SJSA1 (cell line): ENCODE results near the gene CACNA2D3. TPM values are rescaled to one million over a fixed set of nuclear protein-coding genes. Genes with fewer than 3 reads are reported as not detected.

Experiments used
- DNase-seq, 2 experiments: peaks; one replicate each; pipeline ENCODE4 v3.0.0-alpha.2; 2015 to 2020; ENCODE audit warnings: low spot score in 2 of 2, low read depth in 1 of 2
- H3K27ac ChIP-seq: fragments of 250-450 bp; sonication (Bioruptor Pico); 2 replicates; pipeline ENCODE4 v1.5.1; 2020; ENCODE audit warnings: mild to moderate bottlenecking, moderate library complexity
- H3K27me3 ChIP-seq: fragments of 250-450 bp; sonication (Bioruptor Pico); replicated peaks from 2 replicates; pipeline ENCODE4 v1.5.1; 2020; ENCODE audit warnings: mild to moderate bottlenecking, moderate library complexity
- H3K36me3 ChIP-seq: fragments of 250-450 bp; sonication (Bioruptor Pico); 2 replicates; pipeline ENCODE4 v1.5.1; 2020; ENCODE audit warnings: mild to moderate bottlenecking
- H3K4me1 ChIP-seq: fragments of 250-450 bp; sonication (Bioruptor Pico); replicated peaks from 2 replicates; pipeline ENCODE4 v1.6.1; 2021; ENCODE audit warnings: mild to moderate bottlenecking
- H3K4me3 ChIP-seq: fragments of 250-450 bp; sonication (Bioruptor Pico); 2 replicates; pipeline ENCODE4 v1.5.1; 2020; ENCODE audit warnings: mild to moderate bottlenecking
- H3K9me3 ChIP-seq: fragments of 250-450 bp; sonication (Bioruptor Pico); replicated peaks from 2 replicates; pipeline ENCODE4 v1.5.1; 2020; ENCODE audit warnings: mild to moderate bottlenecking
- total RNA-seq: library from RNA; depleted of rRNA; stranded (reverse); fragments of >200 nt; shearing (Covaris generic); gene quantifications from 2 replicates; pipeline ENCODE4 v1.2.3, GENCODE V29; 2014

Gene CACNA2D3
- total RNA-seq, 1 experiment from 2014 or later = not detected

DNA sequence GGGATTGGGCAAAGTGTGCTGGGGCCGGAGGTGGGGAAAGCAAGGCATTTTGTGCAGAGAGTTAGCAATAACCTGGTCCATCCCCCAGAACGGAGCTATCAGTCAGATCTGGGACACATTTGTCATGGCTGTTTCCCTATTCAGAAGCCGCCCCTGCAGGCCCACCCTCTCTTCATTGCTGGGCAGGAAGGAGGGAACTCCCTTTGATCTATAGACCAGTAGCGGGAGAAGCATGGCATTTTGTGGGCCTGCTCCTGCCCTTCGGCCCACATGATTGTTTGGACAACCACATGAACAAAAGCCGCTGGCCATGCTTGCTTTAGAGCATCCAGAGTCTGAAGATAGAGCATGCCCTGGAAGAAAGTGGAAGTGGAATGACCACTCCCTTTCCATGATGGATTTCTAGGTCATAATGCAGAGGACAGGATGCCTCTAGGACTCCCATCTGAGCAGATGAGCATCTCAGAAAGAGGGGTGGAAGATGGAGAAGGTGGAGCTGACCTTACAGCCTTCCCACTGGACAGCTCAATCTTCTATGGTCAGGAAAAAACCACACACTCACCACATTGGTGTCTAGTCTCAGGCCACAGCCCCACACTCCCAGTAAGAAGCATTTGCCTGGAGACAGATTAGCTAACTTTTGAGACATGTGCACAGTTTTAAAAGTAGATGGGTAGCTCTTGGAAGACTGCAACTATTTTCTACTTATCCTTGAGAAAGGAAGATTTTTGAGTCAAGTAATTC is 817.4 kb downstream of the CACNA2D3 start:
- Histone ChIP-seq H3K36me3 (no peaks in the 10 kb centered on the region), H3K4me3 (no peak overlapping the region), H3K27ac (no peak overlapping the region), H3K27me3 (no peaks in the 10 kb centered on the region), H3K4me1 (no peaks in the 10 kb centered on the region), H3K9me3 (no peaks in the 10 kb centered on the region)
- DNase-seq = no peak

DNA sequence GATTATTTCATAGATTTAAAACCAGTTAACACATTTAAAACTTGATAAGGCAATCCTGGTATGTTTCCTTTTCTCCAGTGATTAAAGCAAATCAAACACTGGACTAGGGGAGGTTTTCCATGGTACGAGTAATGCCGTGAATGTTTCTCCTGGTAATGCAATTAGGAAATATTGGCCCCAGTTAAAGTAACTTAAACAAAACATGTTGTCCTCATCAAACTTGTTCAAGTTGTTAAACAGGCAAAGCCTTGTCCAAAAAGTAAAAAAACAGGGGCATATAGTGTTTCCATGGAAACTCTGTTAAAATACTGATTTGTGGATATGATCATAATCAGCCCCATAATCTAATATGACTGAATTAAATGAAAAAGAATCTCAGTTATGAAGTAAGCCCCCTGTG is 818.6 kb downstream of the CACNA2D3 start:
- Histone ChIP-seq H3K36me3 (no peaks in the 10 kb centered on the region), H3K27me3 (no peaks in the 10 kb centered on the region), H3K4me1 (no peaks in the 10 kb centered on the region), H3K4me3 (no peak overlapping the region), H3K27ac (no peak overlapping the region), H3K9me3 (no peaks in the 10 kb centered on the region)
- no peak for DNase-seq

- H3K27me3 ChIP-seq = no peaks in the 10 kb centered on the region
- no peaks in the 10 kb centered on the region for H3K4me1 ChIP-seq
- no peak overlapping the region for H3K27ac ChIP-seq
- H3K36me3 ChIP-seq = no peaks in the 10 kb centered on the region
- H3K9me3 ChIP-seq = no peaks in the 10 kb centered on the region
- H3K4me3 ChIP-seq = no peak overlapping the region
- no peak for DNase-seq
Observed at GRCh38 chr3:54941690-54942362, 819.5 kb downstream of the CACNA2D3 start.

DNA sequence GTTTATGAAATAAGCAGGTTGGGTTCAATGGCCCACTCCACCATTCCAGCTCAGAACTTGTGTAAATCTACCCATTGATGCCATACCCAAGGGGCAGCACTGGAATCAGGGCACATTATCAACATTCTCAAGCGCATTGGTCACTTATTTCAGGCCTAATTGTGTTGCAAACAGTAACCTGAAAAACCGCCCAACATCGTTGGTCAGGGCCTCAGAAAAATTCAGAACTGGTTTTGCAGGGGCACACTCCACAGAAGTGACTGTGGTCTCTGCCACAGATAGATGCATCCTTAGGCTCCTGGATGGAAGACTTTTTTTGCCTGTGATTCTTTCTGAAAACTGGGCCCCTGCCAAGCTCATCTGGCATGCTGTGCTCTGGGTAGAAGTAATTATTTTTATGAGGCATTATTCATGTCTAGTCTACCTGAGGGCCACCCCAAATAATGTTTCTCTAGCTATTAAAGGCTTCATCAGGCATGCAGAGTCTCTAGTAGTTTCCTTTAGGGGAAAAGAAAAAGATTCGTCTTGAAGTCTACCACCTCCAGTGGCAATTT is 827.2 kb downstream of the CACNA2D3 start:
- H3K27me3 ChIP-seq = no peaks in the 10 kb centered on the region
- no peak overlapping the region for H3K27ac ChIP-seq
- no peak for DNase-seq
- no peaks in the 10 kb centered on the region for H3K9me3 ChIP-seq
- no peak overlapping the region for H3K4me3 ChIP-seq
- no peaks in the 10 kb centered on the region for H3K36me3 ChIP-seq
- H3K4me1 ChIP-seq = peaks cover 26% of the 10 kb centered on the region

DNA sequence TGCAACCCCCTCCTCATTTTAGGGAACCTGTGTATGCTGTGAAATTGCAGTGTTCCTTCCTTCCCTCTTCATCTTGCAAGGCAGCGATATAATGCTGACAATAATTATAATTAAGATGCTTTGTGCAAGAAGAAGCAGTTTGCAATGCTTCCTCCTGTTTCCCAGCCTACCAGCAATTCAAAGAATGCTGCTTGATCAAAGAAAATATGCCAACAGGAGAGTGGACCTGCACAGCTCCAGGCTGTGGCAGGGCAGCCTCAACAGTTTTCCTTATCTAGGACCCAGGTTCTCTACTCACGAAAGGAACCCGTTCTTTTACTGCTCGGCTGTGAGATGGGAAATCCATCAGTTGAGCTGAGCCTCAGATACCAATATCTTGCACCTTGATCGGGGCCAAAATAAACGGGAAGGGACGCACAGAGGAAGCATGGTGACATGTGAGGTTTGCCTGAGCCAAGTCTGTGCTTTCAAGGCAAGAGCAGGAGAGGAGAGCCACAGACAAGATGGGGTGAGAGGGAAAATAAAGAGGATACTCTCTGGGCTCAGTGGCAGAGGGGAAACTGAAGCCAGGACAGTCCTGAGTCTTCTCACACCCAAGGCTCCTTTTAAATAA is 828.1 kb downstream of the CACNA2D3 start:
- no peak overlapping the region for H3K4me3 ChIP-seq
- peaks cover 34% of the 10 kb centered on the region for H3K4me1 ChIP-seq
- H3K27ac ChIP-seq = no peak overlapping the region
- H3K36me3 ChIP-seq = no peaks in the 10 kb centered on the region
- no peak for DNase-seq
- no peaks in the 10 kb centered on the region for H3K27me3 ChIP-seq
- H3K9me3 ChIP-seq = no peaks in the 10 kb centered on the region

DNA sequence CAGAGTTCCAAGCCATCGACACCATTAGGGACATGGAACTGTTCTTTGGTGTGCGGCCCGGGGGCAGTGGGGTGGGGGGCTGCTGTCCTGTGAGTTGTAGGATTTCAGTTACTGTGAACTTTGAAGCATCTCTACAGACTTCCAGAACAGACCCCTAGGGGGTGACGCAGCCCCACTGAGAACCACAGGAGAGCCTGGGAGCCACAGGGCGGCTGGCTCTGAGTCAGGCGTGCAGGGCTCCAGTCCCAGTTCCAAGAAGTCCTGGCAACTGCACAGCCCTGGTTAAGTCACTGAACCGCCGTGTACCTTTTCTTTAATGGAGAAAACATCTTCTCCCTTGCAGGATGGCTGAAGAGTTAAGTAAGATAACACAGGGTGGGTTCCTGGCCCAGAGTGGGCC is 829.1 kb downstream of the CACNA2D3 start:
- H3K27ac ChIP-seq = no peak overlapping the region

DNA sequence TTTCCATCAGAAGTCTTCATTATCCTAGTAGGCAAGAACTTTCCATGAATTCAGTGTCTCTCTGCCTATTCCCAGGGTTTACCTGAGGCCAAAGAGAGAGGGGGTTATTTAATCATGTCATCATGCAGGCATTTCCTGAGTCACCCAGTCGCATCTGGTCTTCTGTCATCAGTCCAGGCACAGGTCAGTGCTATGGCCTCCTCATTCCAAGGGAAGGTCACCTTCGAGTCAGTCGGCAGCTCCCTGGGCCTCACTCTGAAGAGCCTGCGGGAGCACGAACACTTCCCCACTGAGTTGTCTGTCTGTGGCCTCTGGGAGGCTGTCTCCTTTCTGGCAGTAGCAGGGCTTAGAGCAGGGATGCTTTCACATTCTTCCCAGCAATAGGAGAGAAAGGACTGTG is 831.7 kb downstream of the CACNA2D3 start:
- Histone ChIP-seq H3K4me1 (peaks cover 34% of the 10 kb centered on the region), H3K36me3 (no peaks in the 10 kb centered on the region), H3K27me3 (no peaks in the 10 kb centered on the region), H3K27ac (peak overlapping the region; percentile 81), H3K4me3 (no peak overlapping the region), H3K9me3 (no peaks in the 10 kb centered on the region)
- peak; percentile 63 to 68 for DNase-seq

More for the DNA sequence above, 829.1 kb downstream of the CACNA2D3 start:
- H3K36me3 ChIP-seq = no peaks in the 10 kb centered on the region
- no peaks in the 10 kb centered on the region for H3K27me3 ChIP-seq
- DNase-seq = peak; percentile 54 to 77
- no peak overlapping the region for H3K4me3 ChIP-seq
- peaks cover 34% of the 10 kb centered on the region for H3K4me1 ChIP-seq
- no peaks in the 10 kb centered on the region for H3K9me3 ChIP-seq

DNA sequence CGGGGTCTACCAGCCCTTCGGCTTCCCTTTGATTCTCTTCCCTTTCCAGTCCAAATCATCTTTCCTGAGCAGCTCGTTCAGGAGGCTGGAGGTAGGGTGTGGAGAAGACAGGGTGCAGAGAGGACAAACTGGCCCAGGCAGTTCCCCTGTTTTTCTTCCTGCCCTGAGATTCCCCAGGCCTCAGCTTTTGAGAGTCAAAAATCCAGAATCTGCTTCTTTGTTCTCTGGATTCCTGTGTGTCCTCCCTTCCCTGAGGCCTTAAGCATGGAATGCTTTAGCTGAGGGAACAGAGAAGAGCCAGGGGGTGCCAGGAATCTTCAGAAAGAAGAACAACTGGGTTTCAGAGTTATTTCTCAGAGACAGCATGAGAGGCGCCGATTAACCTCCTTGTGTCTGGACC is 832.2 kb downstream of the CACNA2D3 start:
- DNase-seq = peak; percentile 41 to 50
- Histone ChIP-seq H3K4me3 (no peak overlapping the region), H3K9me3 (no peaks in the 10 kb centered on the region), H3K27ac (peak overlapping the region; percentile 81), H3K36me3 (no peaks in the 10 kb centered on the region), H3K4me1 (peaks cover 34% of the 10 kb centered on the region), H3K27me3 (no peaks in the 10 kb centered on the region)

GRCh38 chr3:54955496-54955895 is 833.1 kb downstream of the CACNA2D3 start:
- H3K27ac ChIP-seq = no peak overlapping the region
- H3K4me1 ChIP-seq = peaks cover 34% of the 10 kb centered on the region
- H3K36me3 ChIP-seq = no peaks in the 10 kb centered on the region
- H3K9me3 ChIP-seq = no peaks in the 10 kb centered on the region
- DNase-seq = no peak
- no peaks in the 10 kb centered on the region for H3K27me3 ChIP-seq
- no peak overlapping the region for H3K4me3 ChIP-seq

- Histone ChIP-seq H3K4me3 (no peak overlapping the region), H3K36me3 (no peaks in the 10 kb centered on the region), H3K27me3 (no peaks in the 10 kb centered on the region), H3K27ac (no peak overlapping the region), H3K4me1 (peaks cover 39% of the 10 kb centered on the region), H3K9me3 (no peaks in the 10 kb centered on the region)
- DNase-seq = no peak
Observed at GRCh38 chr3:54955941-54956340, 833.6 kb downstream of the CACNA2D3 start.

GRCh38 chr3:54957711-54958110 is 835.4 kb downstream of the CACNA2D3 start:
- H3K4me1 ChIP-seq = peaks cover 34% of the 10 kb centered on the region
- no peak overlapping the region for H3K4me3 ChIP-seq
- no peak overlapping the region for H3K27ac ChIP-seq
- no peaks in the 10 kb centered on the region for H3K9me3 ChIP-seq
- H3K36me3 ChIP-seq = no peaks in the 10 kb centered on the region
- no peak for DNase-seq
- no peaks in the 10 kb centered on the region for H3K27me3 ChIP-seq

- H3K27me3 ChIP-seq = no peaks in the 10 kb centered on the region
- no peaks in the 10 kb centered on the region for H3K9me3 ChIP-seq
- no peak for DNase-seq
- H3K4me1 ChIP-seq = peaks cover 10% of the 10 kb centered on the region
- H3K27ac ChIP-seq = no peak overlapping the region
- no peak overlapping the region for H3K4me3 ChIP-seq
- no peaks in the 10 kb centered on the region for H3K36me3 ChIP-seq
Observed at GRCh38 chr3:54960082-54960481, 837.7 kb downstream of the CACNA2D3 start.

- H3K9me3 ChIP-seq = no peaks in the 10 kb centered on the region
- DNase-seq = no peak
Observed at GRCh38 chr3:54960701-54961100, 838.3 kb downstream of the CACNA2D3 start.

GRCh38 chr3:54962200-54962599 is 839.8 kb downstream of the CACNA2D3 start:
- Histone ChIP-seq H3K36me3 (no peaks in the 10 kb centered on the region), H3K4me1 (peaks cover 14% of the 10 kb centered on the region), H3K9me3 (no peaks in the 10 kb centered on the region), H3K27me3 (no peaks in the 10 kb centered on the region), H3K27ac (no peak overlapping the region), H3K4me3 (no peak overlapping the region)
- no peak for DNase-seq

More at GRCh38 chr3:54960701-54961100, 838.3 kb downstream of the CACNA2D3 start:
- H3K27ac ChIP-seq = no peak overlapping the region
- H3K36me3 ChIP-seq = no peaks in the 10 kb centered on the region
- H3K4me3 ChIP-seq = no peak overlapping the region
- peaks cover 11% of the 10 kb centered on the region for H3K4me1 ChIP-seq
- H3K27me3 ChIP-seq = no peaks in the 10 kb centered on the region
